ENCODE data around the gene ELL2.

ELL2 gene

GRCh38 chr5:95956021-95956899 lies 5.4 kb downstream of the ELL2 start:
- TF ChIP-seq CTCF (IDR thresholded peaks at IDR 0.05) = no peak
- intact Hi-C loops (cut with DNase I; ENCODE audit: low total_unique reads) = loop anchor here (10.0 kb wide), 1 partner anchor 51 kb away; no protein-coding TSS in a partner anchor
- Histone ChIP-seq H3K4me1 (peaks cover 0 to 65% (median 24%) of the 10 kb centered on the region in 4 donors), H3K36me3 (peaks cover 0 to 12% (median 8%) of the 10 kb centered on the region in 3 donors), H3K9me3 (no peaks in the 10 kb centered on the region), H3K4me3 (peak overlapping the region; percentile 84 to 98), H3K27ac (peak overlapping the region; percentile 11 to 30), H3K27me3 (no peaks in the 10 kb centered on the region)
- DNase-seq = no peak

GRCh38 chr5:95954716-95955115 lies 6.9 kb downstream of the ELL2 start:
- H3K4me3 ChIP-seq = peak overlapping the region in 1 of 2 donors; percentile 84
- intact Hi-C loops (cut with DNase I; ENCODE audit: low total_unique reads) = loop anchor here (10.0 kb wide), 1 partner anchor 50 kb away; no protein-coding TSS in a partner anchor
- no peak for DNase-seq
- H3K27me3 ChIP-seq = no peaks in the 10 kb centered on the region
- H3K4me1 ChIP-seq = peaks cover 0 to 78% (median 28%) of the 10 kb centered on the region in 4 donors
- TF ChIP-seq CTCF (IDR thresholded peaks at IDR 0.05) = no peak
- H3K9me3 ChIP-seq = no peaks in the 10 kb centered on the region
- no peak overlapping the region for H3K27ac ChIP-seq
- H3K36me3 ChIP-seq = peaks cover 0 to 11% (median 5%) of the 10 kb centered on the region in 3 donors

GRCh38 chr5:95953021-95953702 lies 8.5 kb downstream of the ELL2 start:
- peaks cover 0 to 89% (median 30%) of the 10 kb centered on the region in 4 donors for H3K4me1 ChIP-seq
- no peaks in the 10 kb centered on the region for H3K27me3 ChIP-seq
- intact Hi-C loops (cut with DNase I; ENCODE audit: low total_unique reads) = loop anchor here (10.0 kb wide), 1 partner anchor 48 kb away; no protein-coding TSS in a partner anchor
- H3K36me3 ChIP-seq = peaks cover 0 to 6% (median 0%) of the 10 kb centered on the region in 3 donors
- H3K4me3 ChIP-seq = peak overlapping the region in 1 of 2 donors; percentile 7
- peak overlapping the region in 1 of 2 donors; percentile 5 for H3K27ac ChIP-seq
- no peak for DNase-seq
- H3K9me3 ChIP-seq = no peaks in the 10 kb centered on the region
- TF ChIP-seq CTCF (IDR thresholded peaks at IDR 0.05) = no peak

GRCh38 chr5:95951916-95952315 lies 9.7 kb downstream of the ELL2 start:
- Histone ChIP-seq H3K4me3 (no peak overlapping the region), H3K4me1 (peaks cover 0 to 89% (median 28%) of the 10 kb centered on the region in 4 donors), H3K36me3 (peaks cover 0 to 6% (median 0%) of the 10 kb centered on the region in 3 donors), H3K9me3 (no peaks in the 10 kb centered on the region), H3K27me3 (no peaks in the 10 kb centered on the region), H3K27ac (no peak overlapping the region)
- no peak for DNase-seq
- no peak for TF ChIP-seq CTCF (IDR thresholded peaks at IDR 0.05)
- intact Hi-C loops (cut with DNase I; ENCODE audit: low total_unique reads) = loop anchor here (10.0 kb wide), 1 partner anchor 47 kb away; no protein-coding TSS in a partner anchor

GRCh38 chr5:95949810-95950209 lies 11.8 kb downstream of the ELL2 start:
- intact Hi-C loops (cut with DNase I; ENCODE audit: low total_unique reads) = loop anchor here (10.0 kb wide), 1 partner anchor 45 kb away; no protein-coding TSS in a partner anchor
- H3K27ac ChIP-seq = no peak overlapping the region
- no peaks in the 10 kb centered on the region for H3K9me3 ChIP-seq
- no peaks in the 10 kb centered on the region for H3K27me3 ChIP-seq
- no peak for DNase-seq
- TF ChIP-seq CTCF (IDR thresholded peaks at IDR 0.05) = no peak
- H3K4me1 ChIP-seq = peaks cover 0 to 89% (median 21%) of the 10 kb centered on the region in 4 donors
- H3K36me3 ChIP-seq = peaks cover 0 to 6% (median 0%) of the 10 kb centered on the region in 3 donors
- H3K4me3 ChIP-seq = no peak overlapping the region

Data from tibial artery (tissue), 4 donors.